MM.1S (cell line): ENCODE data around the gene TUBAL3.
A peak's percentile ranks its signal among the peaks of the same experiment; 100 is the strongest.

Experiments
- DNase-seq: peaks from one replicate; pipeline ENCODE4 v3.0.0-alpha.2; 2015
- H2AFZ ChIP-seq: fragments of 300-600 bp; sonication (generic); 2 replicates; pipeline ENCODE4 v1.6.0; 2016; ENCODE audit warnings: antibody characterized with exemption, low read length
- H3F3A ChIP-seq: fragments of 300-600 bp; sonication (generic); 2 replicates; pipeline ENCODE4 v1.6.1; 2016; ENCODE audit warnings: mild to moderate bottlenecking, antibody characterized with exemption, low read length, moderate library complexity, mixed read lengths; ENCODE audit not compliant: insufficient read depth
- H3K27ac ChIP-seq: fragments of 300-600 bp; sonication (generic); 2 replicates; pipeline ENCODE4 v1.5.1; 2016; ENCODE audit warnings: mild to moderate bottlenecking, low read length
- H3K27me3 ChIP-seq: fragments of 300-600 bp; sonication (generic); replicated peaks from 2 replicates; pipeline ENCODE4 v1.6.0; 2016; ENCODE audit warnings: low read length; ENCODE audit not compliant: insufficient read depth
- H3K36me3 ChIP-seq: fragments of 300-600 bp; sonication (generic); replicated peaks from 2 replicates; pipeline ENCODE4 v1.6.1; 2016; ENCODE audit warnings: mild to moderate bottlenecking, low read length, mixed read lengths; ENCODE audit not compliant: insufficient read depth
- H3K4me1 ChIP-seq: fragments of 300-600 bp; sonication (generic); 2 replicates; pipeline ENCODE4 v1.6.1; 2016; ENCODE audit warnings: low read length, mixed read lengths
- H3K4me2 ChIP-seq: fragments of 300-600 bp; sonication (generic); 2 replicates; pipeline ENCODE4 v1.6.0; 2016; ENCODE audit warnings: low read depth, low read length
- H3K4me3 ChIP-seq: fragments of 300-600 bp; sonication (generic); 2 replicates; pipeline ENCODE4 v1.5.1; 2016; ENCODE audit warnings: low read length, mixed read lengths
- H3K79me2 ChIP-seq: fragments of 300-600 bp; sonication (generic); 2 replicates; pipeline ENCODE4 v1.6.1; 2016; ENCODE audit warnings: mixed run types, low read length, mixed read lengths
- H3K9ac ChIP-seq: fragments of 300-600 bp; sonication (generic); 2 replicates; pipeline ENCODE4 v1.6.1; 2016; ENCODE audit warnings: low read length, mixed read lengths
- H3K9me2 ChIP-seq: fragments of 300-600 bp; sonication (generic); replicated peaks from 2 replicates; pipeline ENCODE4 v1.6.1; 2016; ENCODE audit warnings: mild to moderate bottlenecking, low read length, mixed read lengths; ENCODE audit not compliant: insufficient read depth
- H3K9me3 ChIP-seq: fragments of 300-600 bp; sonication (generic); replicated peaks from 2 replicates; pipeline ENCODE4 v1.6.1; 2016; ENCODE audit warnings: mild to moderate bottlenecking, low read length, mixed read lengths; ENCODE audit not compliant: insufficient read depth
- H4K20me1 ChIP-seq: fragments of 300-600 bp; sonication (generic); 2 replicates; pipeline ENCODE4 v1.6.1; 2016; ENCODE audit warnings: mild to moderate bottlenecking, low read length, moderate library complexity, mixed read lengths; ENCODE audit not compliant: insufficient read depth
- EZH2 ChIP-seq: fragments of 300-600 bp; sonication (generic); optimal IDR thresholded peaks from 2 replicates; pipeline ENCODE3; 2017; ENCODE audit warnings: low read depth, mild to moderate bottlenecking, antibody characterized with exemption, low read length, mixed read lengths
- EZH2phosphoT487 ChIP-seq: fragments of 300-600 bp; sonication (generic); IDR thresholded peaks from 2 replicates; pipeline ENCODE4 v1.6.1; 2018; ENCODE audit warnings: antibody characterized with exemption, low read length
- TF ChIP-seq, protein P1 (sequence below): fragments of 300-600 bp; sonication (generic); IDR thresholded peaks from 2 replicates; pipeline ENCODE4 v1.5.1; 2016; ENCODE audit warnings: antibody characterized with exemption, low read length, mixed read lengths

The TUBAL3 gene

GRCh38 chr10:5406918-5407317 lies 2.3 kb upstream of the TUBAL3 start:
- DNase-seq, result no peak
- H3K9ac ChIP-seq, result no peak overlapping the region
- no peaks in the 10 kb centered on the region for H3K9me3 ChIP-seq
- H2AFZ ChIP-seq, result no peak overlapping the region
- H3K9me2 ChIP-seq, result no peaks in the 10 kb centered on the region
- TF ChIP-seq EZH2phosphoT487, result no peak
- TF ChIP-seq, protein P1, sequence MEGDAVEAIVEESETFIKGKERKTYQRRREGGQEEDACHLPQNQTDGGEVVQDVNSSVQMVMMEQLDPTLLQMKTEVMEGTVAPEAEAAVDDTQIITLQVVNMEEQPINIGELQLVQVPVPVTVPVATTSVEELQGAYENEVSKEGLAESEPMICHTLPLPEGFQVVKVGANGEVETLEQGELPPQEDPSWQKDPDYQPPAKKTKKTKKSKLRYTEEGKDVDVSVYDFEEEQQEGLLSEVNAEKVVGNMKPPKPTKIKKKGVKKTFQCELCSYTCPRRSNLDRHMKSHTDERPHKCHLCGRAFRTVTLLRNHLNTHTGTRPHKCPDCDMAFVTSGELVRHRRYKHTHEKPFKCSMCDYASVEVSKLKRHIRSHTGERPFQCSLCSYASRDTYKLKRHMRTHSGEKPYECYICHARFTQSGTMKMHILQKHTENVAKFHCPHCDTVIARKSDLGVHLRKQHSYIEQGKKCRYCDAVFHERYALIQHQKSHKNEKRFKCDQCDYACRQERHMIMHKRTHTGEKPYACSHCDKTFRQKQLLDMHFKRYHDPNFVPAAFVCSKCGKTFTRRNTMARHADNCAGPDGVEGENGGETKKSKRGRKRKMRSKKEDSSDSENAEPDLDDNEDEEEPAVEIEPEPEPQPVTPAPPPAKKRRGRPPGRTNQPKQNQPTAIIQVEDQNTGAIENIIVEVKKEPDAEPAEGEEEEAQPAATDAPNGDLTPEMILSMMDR, result no peak
- no peak for TF ChIP-seq EZH2
- H3K27me3 ChIP-seq, result no peaks in the 10 kb centered on the region
- H3K79me2 ChIP-seq, result no peaks in the 10 kb centered on the region
- H3K36me3 ChIP-seq, result no peaks in the 10 kb centered on the region
- H3K4me1 ChIP-seq, result 0 out of 2 replicates have a peak, but pooled peaks cover 3% of the 10 kb centered on the region
- no peak overlapping the region for H3K4me3 ChIP-seq
- no peaks in the 10 kb centered on the region for H4K20me1 ChIP-seq
- H3K4me2 ChIP-seq, result no peak overlapping the region
- no peaks in the 10 kb centered on the region for H3F3A ChIP-seq
- H3K27ac ChIP-seq, result no peak overlapping the region

GRCh38 chr10:5402798-5403197 lies 1.8 kb downstream of the TUBAL3 start:
- no peaks in the 10 kb centered on the region for H4K20me1 ChIP-seq
- no peak overlapping the region for H3K4me2 ChIP-seq
- no peaks in the 10 kb centered on the region for H3F3A ChIP-seq
- H3K36me3 ChIP-seq, result no peaks in the 10 kb centered on the region
- H3K4me3 ChIP-seq, result no peak overlapping the region
- H3K9ac ChIP-seq, result no peak overlapping the region
- no peak for DNase-seq
- 0 out of 2 replicates have a peak overlapping the region, but pooled peaks have one; percentile 19 for H2AFZ ChIP-seq
- no peaks in the 10 kb centered on the region for H3K9me2 ChIP-seq
- no peaks in the 10 kb centered on the region for H3K79me2 ChIP-seq
- H3K27ac ChIP-seq, result no peak overlapping the region
- TF ChIP-seq EZH2phosphoT487 (no peak), EZH2 (no peak)
- TF ChIP-seq, protein P1, result no peak
- H3K27me3 ChIP-seq, result no peaks in the 10 kb centered on the region
- no peaks in the 10 kb centered on the region for H3K9me3 ChIP-seq
- H3K4me1 ChIP-seq, result no peaks in the 10 kb centered on the region

GRCh38 chr10:5400468-5401240 lies 4.0 kb downstream of the TUBAL3 start:
- no peaks in the 10 kb centered on the region for H3K9me3 ChIP-seq
- H3K4me1 ChIP-seq, result no peaks in the 10 kb centered on the region
- TF ChIP-seq EZH2 (no peak), EZH2phosphoT487 (no peak)
- TF ChIP-seq, protein P1, result no peak
- DNase-seq, result no peak
- no peaks in the 10 kb centered on the region for H3K9me2 ChIP-seq
- no peaks in the 10 kb centered on the region for H3K36me3 ChIP-seq
- no peaks in the 10 kb centered on the region for H4K20me1 ChIP-seq
- no peak overlapping the region for H3K4me2 ChIP-seq
- no peaks in the 10 kb centered on the region for H3K79me2 ChIP-seq
- no peak overlapping the region for H3K9ac ChIP-seq
- no peaks in the 10 kb centered on the region for H3F3A ChIP-seq
- no peaks in the 10 kb centered on the region for H3K27me3 ChIP-seq
- H3K27ac ChIP-seq, result no peak overlapping the region
- no peak overlapping the region for H2AFZ ChIP-seq
- no peak overlapping the region for H3K4me3 ChIP-seq
